ENCODE results near the gene RTCB.

DNA sequence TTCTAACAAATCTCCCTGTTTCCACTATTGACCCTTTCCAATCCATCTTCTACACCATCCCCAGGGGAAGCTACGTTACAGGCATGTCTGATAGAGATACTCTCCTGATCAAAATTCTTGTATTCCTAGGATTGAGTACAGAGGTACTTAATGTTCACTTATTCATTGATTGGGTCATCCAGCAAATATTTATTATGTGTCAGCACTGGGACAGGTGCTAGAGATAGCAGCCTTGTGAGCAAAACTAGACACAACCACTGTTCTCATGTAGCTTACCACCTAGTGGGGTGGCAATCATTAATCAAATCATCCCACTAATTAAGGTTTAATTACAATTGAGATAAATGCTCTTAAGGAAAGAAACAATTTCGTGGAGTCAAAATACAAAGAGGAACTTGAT lies 9.4 kb upstream of the RTCB start:
- no peak for TF ChIP-seq CTCF (IDR thresholded peaks at IDR 0.05)
- TF ChIP-seq EZH2phosphoT487 (IDR thresholded peaks at IDR 0.05): no peak

Data from neural progenitor cell (in vitro differentiated cells).